HepG2 (cell line): ENCODE measurements around the gene APOC3. TPM values are rescaled to one million over a fixed set of nuclear protein-coding genes. Genes with fewer than 3 reads are reported as not detected.

Experiments used
- FOXA1 ChIP-seq, 2 experiments: fragments of 450-650 bp in 1 of 2; sonication (generic) in 1 of 2; formaldehyde crosslinking in 1 of 2; IDR thresholded peaks; 2 replicates each; pipeline versions ENCODE4 v1.4.0 to v1.6.1; 2016 to 2020; ENCODE audit warnings: missing genetic modification reagents in 1 of 2
- NFKB2 ChIP-seq: sonication (generic); formaldehyde crosslinking; IDR thresholded peaks from 2 replicates; pipeline ENCODE4 v1.4.0; 2020; ENCODE audit warnings: missing genetic modification reagents, borderline replicate concordance
- SALL2 ChIP-seq: sonication (generic); formaldehyde crosslinking; IDR thresholded peaks from 2 replicates; pipeline ENCODE4 v1.8.1; 2023; ENCODE audit warnings: mild to moderate bottlenecking, missing genetic modification reagents, inconsistent platforms
- SP140L ChIP-seq: sonication (generic); formaldehyde crosslinking; IDR thresholded peaks from 2 replicates; pipeline ENCODE4 v1.4.0; 2020; ENCODE audit warnings: missing genetic modification reagents, borderline replicate concordance
- SP2 ChIP-seq: sonication (generic); formaldehyde crosslinking; IDR thresholded peaks from 2 replicates; pipeline ENCODE4 v1.5.1; 2020; ENCODE audit warnings: mild to moderate bottlenecking, missing genetic modification reagents
- SPEN ChIP-seq: sonication (generic); formaldehyde crosslinking; IDR thresholded peaks from 2 replicates; pipeline ENCODE4 v1.5.1; 2020; ENCODE audit warnings: low read depth, mild to moderate bottlenecking, missing genetic modification reagents
- ZNF230 ChIP-seq: sonication (generic); formaldehyde crosslinking; IDR thresholded peaks from 2 replicates; pipeline ENCODE4 v1.4.0; 2020; ENCODE audit warnings: mild to moderate bottlenecking, missing genetic modification reagents
- ZNF326 ChIP-seq: sonication (generic); formaldehyde crosslinking; IDR thresholded peaks from 2 replicates; pipeline ENCODE4 v1.4.0; 2020; ENCODE audit warnings: missing genetic modification reagents, borderline replicate concordance
- ZNF484 ChIP-seq: sonication (generic); formaldehyde crosslinking; IDR thresholded peaks from 2 replicates; pipeline ENCODE4 v1.5.1; 2020; ENCODE audit warnings: mild to moderate bottlenecking, low read depth, missing genetic modification reagents, borderline replicate concordance
- ZNF598 ChIP-seq: sonication (generic); formaldehyde crosslinking; IDR thresholded peaks from 2 replicates; pipeline ENCODE4 v1.5.1; 2020; ENCODE audit warnings: mild to moderate bottlenecking, missing genetic modification reagents, borderline replicate concordance
- ZNF619 ChIP-seq: sonication (generic); formaldehyde crosslinking; IDR thresholded peaks from 2 replicates; pipeline ENCODE4 v1.4.0; 2020; ENCODE audit warnings: mild to moderate bottlenecking, missing genetic modification reagents
- ZSCAN21 ChIP-seq: sonication (generic); formaldehyde crosslinking; IDR thresholded peaks from 2 replicates; pipeline ENCODE4 v1.8.0; 2022; ENCODE audit warnings: mild to moderate bottlenecking, missing genetic modification reagents, moderate library complexity, borderline replicate concordance
- polyA plus RNA-seq, 8 experiments: library from polyadenylated mRNA; depleted of rRNA in 3 of 8; stranded (reverse) in 7 of 8; unstranded in 1 of 8; fragments of >200 nt; fragmentation: Illumina TruSeq in 4 of 8; extraction: Trizol in 4 of 8; gene quantifications; 2 replicates each; pipeline versions ENCODE4 v1.2.1 to v1.2.3, GENCODE V29; 2011 to 2016; ENCODE audit warnings: low read depth in 4 of 8, missing spikeins in 1 of 8, mixed read lengths in 1 of 8; ENCODE audit not compliant: insufficient read depth in 1 of 8
- total RNA-seq, 5 experiments: library from RNA; depleted of rRNA; stranded (reverse); fragments of >200 nt; fragmentation: Illumina TruSeq; extraction: Trizol; gene quantifications; 2 replicates each; pipeline ENCODE4 v1.2.3, GENCODE V29; 2016; ENCODE audit warnings: low read depth in 1 of 5
- TF ChIP-seq, protein P1 (sequence below), 2 experiments: fragments of 450-650 bp in 1 of 2; sonication (generic) in 1 of 2; formaldehyde crosslinking in 1 of 2; IDR thresholded peaks; 2 replicates each; pipeline versions ENCODE4 v1.6.1 to v1.8.0; 2016 to 2022; ENCODE audit warnings: antibody characterized with exemption in 1 of 2, mild to moderate bottlenecking in 1 of 2, missing genetic modification reagents in 1 of 2
- TF ChIP-seq, protein P2 (sequence below): sonication (generic); formaldehyde crosslinking; conservative IDR thresholded peaks from 2 replicates; pipeline ENCODE4 v1.4.0; 2020; ENCODE audit warnings: missing genetic modification reagents

Gene APOC3
- total and polyA plus RNA-seq, 2 of the 13 experiments (the other 11 are each of a cell fraction or from before 2014, with no cell fraction given), result 314 to 687 TPM

DNA sequence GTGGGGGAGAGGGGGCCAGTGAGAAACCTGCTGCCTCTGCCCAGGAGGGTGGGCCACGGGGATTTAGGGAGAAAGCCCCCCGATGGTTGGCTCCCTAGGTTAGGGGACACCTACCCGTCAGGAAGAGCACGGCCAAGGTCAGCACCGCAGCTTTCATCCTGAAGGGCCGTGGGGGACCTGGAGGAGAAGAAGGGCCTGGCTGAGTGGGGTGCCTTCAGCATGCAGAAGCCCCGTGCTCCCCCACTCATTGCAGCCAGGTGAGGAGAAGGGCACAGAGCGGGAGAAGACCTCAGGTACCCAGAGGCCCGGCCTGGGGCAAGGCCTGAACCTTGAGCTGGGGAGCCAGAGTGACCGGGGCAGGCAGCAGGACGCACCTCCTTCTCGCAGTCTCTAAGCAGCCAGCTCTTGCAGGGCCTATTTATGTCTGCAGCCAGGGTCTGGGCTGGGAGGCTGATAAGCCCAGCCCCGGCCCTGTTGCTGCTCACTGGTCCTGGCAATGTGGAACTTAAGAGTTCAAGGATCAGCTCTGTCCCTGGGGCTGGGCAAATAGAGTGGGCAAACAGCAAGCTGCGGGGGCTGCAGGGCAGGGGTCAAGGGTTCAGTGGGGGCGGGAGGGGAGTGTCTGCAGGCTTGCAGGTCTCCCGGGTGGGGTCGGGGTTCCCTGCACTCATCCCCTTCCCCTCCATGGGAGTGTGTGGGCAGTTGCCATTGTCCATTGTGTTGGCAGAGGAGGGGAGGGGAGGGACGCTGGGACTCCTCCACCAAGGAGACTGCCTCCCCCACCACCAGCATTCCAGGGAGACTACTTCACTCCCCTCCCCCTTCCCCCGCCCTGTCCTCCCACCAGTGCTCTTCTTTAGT lies 7.8 kb downstream of the APOC3 start, which contains the start of gene APOA1 (continued):
- TF ChIP-seq FOXA1 (IDR thresholded peaks at IDR 0.05), result no peak
- TF ChIP-seq FOXA1 (CRISPR knock-in tag; IDR thresholded peaks at IDR 0.05), result peak; percentile 93
- TF ChIP-seq, protein P1, sequence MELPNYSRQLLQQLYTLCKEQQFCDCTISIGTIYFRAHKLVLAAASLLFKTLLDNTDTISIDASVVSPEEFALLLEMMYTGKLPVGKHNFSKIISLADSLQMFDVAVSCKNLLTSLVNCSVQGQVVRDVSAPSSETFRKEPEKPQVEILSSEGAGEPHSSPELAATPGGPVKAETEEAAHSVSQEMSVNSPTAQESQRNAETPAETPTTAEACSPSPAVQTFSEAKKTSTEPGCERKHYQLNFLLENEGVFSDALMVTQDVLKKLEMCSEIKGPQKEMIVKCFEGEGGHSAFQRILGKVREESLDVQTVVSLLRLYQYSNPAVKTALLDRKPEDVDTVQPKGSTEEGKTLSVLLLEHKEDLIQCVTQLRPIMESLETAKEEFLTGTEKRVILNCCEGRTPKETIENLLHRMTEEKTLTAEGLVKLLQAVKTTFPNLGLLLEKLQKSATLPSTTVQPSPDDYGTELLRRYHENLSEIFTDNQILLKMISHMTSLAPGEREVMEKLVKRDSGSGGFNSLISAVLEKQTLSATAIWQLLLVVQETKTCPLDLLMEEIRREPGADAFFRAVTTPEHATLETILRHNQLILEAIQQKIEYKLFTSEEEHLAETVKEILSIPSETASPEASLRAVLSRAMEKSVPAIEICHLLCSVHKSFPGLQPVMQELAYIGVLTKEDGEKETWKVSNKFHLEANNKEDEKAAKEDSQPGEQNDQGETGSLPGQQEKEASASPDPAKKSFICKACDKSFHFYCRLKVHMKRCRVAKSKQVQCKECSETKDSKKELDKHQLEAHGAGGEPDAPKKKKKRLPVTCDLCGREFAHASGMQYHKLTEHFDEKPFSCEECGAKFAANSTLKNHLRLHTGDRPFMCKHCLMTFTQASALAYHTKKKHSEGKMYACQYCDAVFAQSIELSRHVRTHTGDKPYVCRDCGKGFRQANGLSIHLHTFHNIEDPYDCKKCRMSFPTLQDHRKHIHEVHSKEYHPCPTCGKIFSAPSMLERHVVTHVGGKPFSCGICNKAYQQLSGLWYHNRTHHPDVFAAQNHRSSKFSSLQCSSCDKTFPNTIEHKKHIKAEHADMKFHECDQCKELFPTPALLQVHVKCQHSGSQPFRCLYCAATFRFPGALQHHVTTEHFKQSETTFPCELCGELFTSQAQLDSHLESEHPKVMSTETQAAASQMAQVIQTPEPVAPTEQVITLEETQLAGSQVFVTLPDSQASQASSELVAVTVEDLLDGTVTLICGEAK (IDR thresholded peaks at IDR 0.05), result no peak
- TF ChIP-seq, protein P1 (CRISPR knock-in tag; IDR thresholded peaks at IDR 0.05), result peak; percentile 59
- TF ChIP-seq ZNF619 (CRISPR knock-in tag), result peak; percentile 93
- TF ChIP-seq NFKB2 (CRISPR knock-in tag), result peak; percentile 60
- TF ChIP-seq ZSCAN21 (CRISPR knock-in tag), result peak; percentile 78
- TF ChIP-seq ZNF484, result 0 out of 2 replicates have a peak, but pooled peaks have one; percentile 84
- TF ChIP-seq ZNF230 (CRISPR knock-in tag), result peak; percentile 75
- TF ChIP-seq SP2 (CRISPR knock-in tag), result 0 out of 2 replicates have a peak, but pooled peaks have one; percentile 5
- peak; percentile 15; the same call in 1 of the 2 replicates for TF ChIP-seq SALL2 (CRISPR knock-in tag)
- no peak for TF ChIP-seq SP140L (CRISPR knock-in tag)
- TF ChIP-seq, protein P2, sequence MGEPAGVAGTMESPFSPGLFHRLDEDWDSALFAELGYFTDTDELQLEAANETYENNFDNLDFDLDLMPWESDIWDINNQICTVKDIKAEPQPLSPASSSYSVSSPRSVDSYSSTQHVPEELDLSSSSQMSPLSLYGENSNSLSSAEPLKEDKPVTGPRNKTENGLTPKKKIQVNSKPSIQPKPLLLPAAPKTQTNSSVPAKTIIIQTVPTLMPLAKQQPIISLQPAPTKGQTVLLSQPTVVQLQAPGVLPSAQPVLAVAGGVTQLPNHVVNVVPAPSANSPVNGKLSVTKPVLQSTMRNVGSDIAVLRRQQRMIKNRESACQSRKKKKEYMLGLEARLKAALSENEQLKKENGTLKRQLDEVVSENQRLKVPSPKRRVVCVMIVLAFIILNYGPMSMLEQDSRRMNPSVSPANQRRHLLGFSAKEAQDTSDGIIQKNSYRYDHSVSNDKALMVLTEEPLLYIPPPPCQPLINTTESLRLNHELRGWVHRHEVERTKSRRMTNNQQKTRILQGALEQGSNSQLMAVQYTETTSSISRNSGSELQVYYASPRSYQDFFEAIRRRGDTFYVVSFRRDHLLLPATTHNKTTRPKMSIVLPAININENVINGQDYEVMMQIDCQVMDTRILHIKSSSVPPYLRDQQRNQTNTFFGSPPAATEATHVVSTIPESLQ (CRISPR knock-in tag), result 0 out of 2 replicates have a peak, but pooled peaks have one; percentile 37
- peak; percentile 32 for TF ChIP-seq ZNF598
- no peak for TF ChIP-seq ZNF326
- peak; percentile 95 for TF ChIP-seq SPEN
